H1 (cell line): ENCODE measurements around the gene PRKAA1. TPM values are rescaled to one million over a fixed set of nuclear protein-coding genes. Genes with fewer than 3 reads are reported as not detected.
A peak's percentile ranks its signal among the peaks of the same experiment; 100 is the strongest.

ENCODE experiments used
- CTCF ChIA-PET: fragments of 300-600 bp; sonication (Branson Sonifier 250); formaldehyde crosslinking; loops from one replicate; lab custom pipeline; 2021; ENCODE audit not compliant: partially characterized antibody; lab: Charles Lee
- POLR2A ChIA-PET: fragments of 300-600 bp; sonication (Branson Sonifier 250); formaldehyde crosslinking; loops from one replicate; lab custom pipeline; 2021; ENCODE audit warnings: inconsistent platforms; ENCODE audit not compliant: partially characterized antibody; lab: Charles Lee
- DNase-seq, 2 experiments: peaks; one replicate each; pipeline versions ENCODE4 v3.0.0 to v3.0.0-alpha.2; 2010 to 2022; ENCODE audit warnings: low spot score in 2 of 2, low read depth in 1 of 2, mixed read lengths in 1 of 2
- FAIRE-seq: peaks from 2 replicates; lab custom pipeline; 2011; peaks lifted over from hg19 to GRCh38; lab: Jason Lieb, UNC
- H2AFZ ChIP-seq: 2 replicates; pipeline ENCODE4 v1.8.1; 2012; ENCODE audit warnings: low read length, inconsistent platforms
- H2AK5ac ChIP-seq: 2 replicates; pipeline ENCODE4 v1.6.1; 2013; ENCODE audit warnings: low read depth, low read length
- H2BK120ac ChIP-seq: replicated peaks from 2 replicates; pipeline ENCODE3; 2013; ENCODE audit warnings: low read depth, low read length, inconsistent platforms
- H2BK12ac ChIP-seq: 2 replicates; pipeline ENCODE4 v1.6.1; 2013; ENCODE audit warnings: low read depth, low read length
- H2BK15ac ChIP-seq: 2 replicates; pipeline ENCODE4 v1.6.1; 2013; ENCODE audit warnings: low read length
- H2BK20ac ChIP-seq: 2 replicates; pipeline ENCODE4 v1.6.1; 2013; ENCODE audit warnings: low read length
- H2BK5ac ChIP-seq: 2 replicates; pipeline ENCODE4 v1.6.1; 2013; ENCODE audit warnings: low read depth, low read length
- H3K14ac ChIP-seq: 2 replicates; pipeline ENCODE4 v1.6.1; 2013; ENCODE audit warnings: inconsistent platforms; ENCODE audit not compliant: insufficient read length
- H3K18ac ChIP-seq: 2 replicates; pipeline ENCODE4 v1.6.1; 2013; ENCODE audit warnings: low read length; ENCODE audit errors: extremely low read depth
- H3K23ac ChIP-seq: 2 replicates; pipeline ENCODE4 v1.6.1; 2013; ENCODE audit warnings: inconsistent platforms; ENCODE audit not compliant: insufficient read length
- H3K23me2 ChIP-seq: 2 replicates; pipeline ENCODE4 v1.6.1; 2013; ENCODE audit warnings: low read depth, low read length
- H3K27ac ChIP-seq: 2 replicates; pipeline ENCODE4 v1.6.1; 2011; ENCODE audit warnings: low read depth, low read length, inconsistent platforms
- H3K27me3 ChIP-seq, 4 experiments: replicated peaks in 1 of 4; 1 replicate in 1 of 4; 2 replicates in 3 of 4; pipeline versions ENCODE4 v1.6.1 to v1.8.1; 2011 to 2013; ENCODE audit warnings: low read length in 3 of 4, mild to moderate bottlenecking in 3 of 4, inconsistent platforms in 2 of 4, mixed read lengths in 2 of 4, moderate library complexity in 1 of 4; ENCODE audit not compliant: control insufficient read depth in 3 of 4, insufficient read depth in 3 of 4; ENCODE audit errors: extremely low read depth in 1 of 4
- H3K36me3 ChIP-seq, 4 experiments: 2 replicates each; pipeline versions ENCODE4 v1.6.1 to v1.8.1; 2011 to 2013; ENCODE audit warnings: mild to moderate bottlenecking in 4 of 4, low read length in 3 of 4, moderate library complexity in 2 of 4, control low read depth in 1 of 4, inconsistent platforms in 1 of 4; ENCODE audit not compliant: insufficient read depth in 4 of 4, control insufficient read depth in 2 of 4
- H3K4ac ChIP-seq: replicated peaks from 2 replicates; pipeline ENCODE3; 2013; ENCODE audit warnings: low read length, low read depth, mixed read lengths, inconsistent platforms; ENCODE audit not compliant: insufficient read length
- H3K4me1 ChIP-seq, 4 experiments: replicated peaks in 1 of 4; 1 replicate in 1 of 4; 2 replicates in 3 of 4; pipeline versions ENCODE4 v1.6.1 to v1.8.1; 2011 to 2013; ENCODE audit warnings: low read length in 3 of 4, inconsistent platforms in 2 of 4, mixed read lengths in 1 of 4; ENCODE audit not compliant: insufficient read depth in 4 of 4, control insufficient read depth in 3 of 4
- H3K4me2 ChIP-seq, 2 experiments: 2 replicates each; pipeline versions ENCODE4 v1.6.1 to v1.8.1; 2011 to 2013; ENCODE audit warnings: low read depth in 2 of 2, low read length in 2 of 2, control low read depth in 1 of 2, inconsistent platforms in 1 of 2, mild to moderate bottlenecking in 1 of 2; ENCODE audit not compliant: insufficient read depth in 1 of 2
- H3K4me3 ChIP-seq, 4 experiments: fragments of 200-600, 300-600 bp in 1 of 4; sonication (generic), shearing (Covaris generic), sonication (Bioruptor Twin) in 1 of 4; 2 replicates each; pipeline versions ENCODE4 v1.5.1 to v1.8.1; 2011 to 2016; ENCODE audit warnings: low read length in 4 of 4, low read depth in 3 of 4, control low read depth in 2 of 4, inconsistent platforms in 2 of 4, mild to moderate bottlenecking in 2 of 4, mixed read lengths in 1 of 4, moderate library complexity in 1 of 4; ENCODE audit not compliant: insufficient read depth in 2 of 4; ENCODE audit errors: extremely low read depth in 1 of 4
- H3K56ac ChIP-seq: replicated peaks from 2 replicates; pipeline ENCODE3; 2013; ENCODE audit warnings: low read depth, mild to moderate bottlenecking, mixed read lengths, low read length, inconsistent platforms; ENCODE audit not compliant: insufficient read length
- H3K79me1 ChIP-seq: 2 replicates; pipeline ENCODE4 v1.6.1; 2013; ENCODE audit warnings: low read depth, low read length, control low read depth
- H3K79me2 ChIP-seq, 2 experiments: 2 replicates each; pipeline versions ENCODE4 v1.6.1 to v1.8.1; 2012 to 2013; ENCODE audit warnings: low read length in 2 of 2, mild to moderate bottlenecking in 2 of 2, inconsistent platforms in 1 of 2; ENCODE audit not compliant: insufficient read depth in 2 of 2, control insufficient read depth in 1 of 2
- H3K9ac ChIP-seq, 4 experiments: replicated peaks in 1 of 4; 1 replicate in 1 of 4; 2 replicates in 3 of 4; pipeline versions ENCODE4 v1.6.1 to v1.8.1; 2011 to 2013; ENCODE audit warnings: low read depth in 3 of 4, low read length in 3 of 4, control low read depth in 2 of 4, mild to moderate bottlenecking in 2 of 4, moderate library complexity in 2 of 4, inconsistent platforms in 1 of 4; ENCODE audit errors: extremely low read depth in 1 of 4
- H3K9me3 ChIP-seq, 2 experiments: 2 replicates each; pipeline versions ENCODE4 v1.6.1 to v1.8.1; 2012 to 2013; ENCODE audit warnings: mild to moderate bottlenecking in 2 of 2, moderate library complexity in 2 of 2, control low read depth in 1 of 2, inconsistent platforms in 1 of 2, low read depth in 1 of 2, low read length in 1 of 2, mixed read lengths in 1 of 2; ENCODE audit not compliant: insufficient read depth in 2 of 2
- H4K20me1 ChIP-seq, 2 experiments: replicated peaks in 1 of 2; 2 replicates each; pipeline versions ENCODE3 to v1.8.1; 2011 to 2013; ENCODE audit warnings: inconsistent platforms in 2 of 2, low read length in 2 of 2, mild to moderate bottlenecking in 1 of 2; ENCODE audit not compliant: insufficient read depth in 2 of 2, control insufficient read depth in 1 of 2
- H4K5ac ChIP-seq: 2 replicates; pipeline ENCODE4 v1.6.1; 2013; ENCODE audit warnings: low read length, low read depth, mixed read lengths, inconsistent platforms; ENCODE audit not compliant: insufficient read length
- H4K8ac ChIP-seq: 2 replicates; pipeline ENCODE4 v1.8.0; 2013; ENCODE audit warnings: mild to moderate bottlenecking, moderate library complexity, low read length, inconsistent platforms; ENCODE audit not compliant: insufficient read depth; ENCODE audit errors: extremely low read depth
- H4K91ac ChIP-seq: replicated peaks from 2 replicates; pipeline ENCODE3; 2013; ENCODE audit warnings: low read length, mixed read lengths, inconsistent platforms; ENCODE audit not compliant: insufficient read length
- SAP30 ChIP-seq: fragments of 300-600 bp; sonication (generic); IDR thresholded peaks from 2 replicates; pipeline ENCODE4 v1.7.1; 2012; ENCODE audit warnings: low read length, moderate library complexity, mild to moderate bottlenecking, inconsistent platforms; ENCODE audit not compliant: insufficient read depth, insufficient replicate concordance
- WGBS, 2 experiments: shearing (Covaris generic) in 1 of 2; methylation state at CpG; one replicate each; pipeline versions ENCODE4 v1.1.6 to v1.1.7; 2013 to 2015; ENCODE audit warnings: low lambda C conversion rate in 2 of 2, mixed read lengths in 2 of 2, inconsistent platforms in 1 of 2, low coverage in 1 of 2, missing lambda C conversion rate in 1 of 2; ENCODE audit not compliant: insufficient replicate concordance in 2 of 2, insufficient coverage in 1 of 2, insufficient read length in 1 of 2; ENCODE audit errors: extremely low coverage in 1 of 2, missing lambda C conversion rate in 1 of 2; 5-methylcytosine and 5-hydroxymethylcytosine counted together
- polyA plus RNA-seq, 7 experiments: library from polyadenylated mRNA; depleted of rRNA in 3 of 7; stranded (reverse) in 5 of 7; unstranded in 2 of 7; fragments of >200 nt in 5 of 7; fragments of 200-250 nt in 2 of 7; gene quantifications; 1 replicate in 5 of 7; 2 replicates in 1 of 7; 4 replicates in 1 of 7; pipeline versions ENCODE4 v1.2.1 to v1.2.3, GENCODE V29; 2011 to 2013; ENCODE audit warnings: missing spikeins in 2 of 7, mixed read lengths in 2 of 7
- total RNA-seq: library from RNA; stranded (reverse); fragmentation: NEBNext Ultra II Directional; extraction: Animal tissue kit (Norgen Biotek cat#: 25700); gene quantifications from 2 replicates; pipeline ENCODE4 v1.2.1, GENCODE V29; 2021

The PRKAA1 gene
- total and polyA plus RNA-seq, 2 of the 8 experiments (the other 6 are each of a cell fraction or from before 2014, with no cell fraction given) = 10.4 to 33.1 TPM

- Histone ChIP-seq H3K79me1 (no peaks in the 10 kb centered on the region; the same call in 1 of the 2 replicates), H4K8ac (no peak overlapping the region), H3K56ac (no peak overlapping the region), H4K5ac (no peak overlapping the region), H4K91ac (no peak overlapping the region), H2BK120ac (no peak overlapping the region), H3K23me2 (no peaks in the 10 kb centered on the region; the same call in 1 of the 2 replicates), H3K27ac (no peak overlapping the region), H3K23ac (no peak overlapping the region), H3K4me3 (peak overlapping the region; percentile 68 to 98 (median 92); a peak in 4 of 8 replicates), H2BK15ac (no peak overlapping the region), H3K4ac (no peak overlapping the region), H3K4me1 (peaks cover 0 to 5% (median 0%) of the 10 kb centered on the region in 4 experiments; a peak in 2 of 7 replicates), H2BK5ac (no peak overlapping the region), H3K4me2 (peak overlapping the region; percentile 42 to 81; a peak in 3 of 4 replicates), H3K9me3 (no peaks in the 10 kb centered on the region; a peak in 1 of 4 replicates), H3K79me2 (peaks cover 25 to 61% of the 10 kb centered on the region in 2 experiments), H3K9ac (peak overlapping the region in 1 of 4 experiments; percentile 46; a peak in 1 of 7 replicates), H3K14ac (no peak overlapping the region), H2AFZ (no peak overlapping the region), H4K20me1 (peaks cover 0 to 3% of the 10 kb centered on the region in 2 experiments), H3K18ac (no peak overlapping the region), H2BK20ac (no peak overlapping the region), H2BK12ac (no peak overlapping the region), H3K27me3 (no peaks in the 10 kb centered on the region), H2AK5ac (no peak overlapping the region), H3K36me3 (no peaks in the 10 kb centered on the region; a peak in 1 of 8 replicates)
- no peak for TF ChIP-seq SAP30
- DNase-seq (no peak), FAIRE-seq (no peak)
- CTCF ChIA-PET = no interaction called here
- POLR2A ChIA-PET = interaction anchor here (1.1 to 2.0 kb wide), 2 partner anchors 10 to 39 kb away, joined by 4 to 9 read pairs; partner anchors contain the start of gene RPL37
- WGBS, 2 experiments = 90% methylated on average over 3 of the region's 3 CpGs; no CpG with 5 or more reads in 1 of the 2 experiments
Measured at GRCh38 chr5:40796487-40796889, 1.7 kb downstream of the PRKAA1 start.
